A673 (cell line): Measurements from ENCODE around the gene SPG7.

Experiments
- EZH2 ChIP-seq: fragments of 200-600 bp; sonication (generic); IDR thresholded peaks from 2 replicates; pipeline ENCODE4 v1.6.1; 2017; ENCODE audit warnings: borderline replicate concordance, low read depth, mild to moderate bottlenecking, mixed read lengths, antibody characterized with exemption, low read length; ENCODE audit not compliant: poor library complexity, severe bottlenecking
- TF ChIP-seq, protein P1 (sequence below): fragments of 300-800, 200-600 bp; sonication (generic); conservative IDR thresholded peaks from 2 replicates; pipeline ENCODE4 v1.5.1; 2017; ENCODE audit warnings: low read depth, mild to moderate bottlenecking, antibody characterized with exemption, low read length, moderate library complexity, mixed read lengths

DNA sequence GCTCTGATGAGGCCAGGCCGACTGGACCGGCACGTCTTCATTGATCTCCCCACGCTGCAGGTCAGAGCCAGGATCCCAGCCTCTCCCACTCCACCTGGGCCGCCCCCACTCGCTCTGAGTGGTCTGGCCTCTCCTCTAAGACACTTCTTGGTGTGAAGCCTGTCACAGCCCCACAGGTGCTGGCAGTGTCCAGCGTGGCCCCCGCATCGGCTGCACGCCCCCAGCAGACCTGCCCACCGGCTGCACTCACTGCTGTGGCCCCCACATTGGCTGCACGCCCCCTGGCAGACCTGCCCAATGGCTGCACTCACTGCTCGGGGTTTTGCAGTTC is 36.5 kb downstream of the SPG7 start:
- TF ChIP-seq, protein P1, sequence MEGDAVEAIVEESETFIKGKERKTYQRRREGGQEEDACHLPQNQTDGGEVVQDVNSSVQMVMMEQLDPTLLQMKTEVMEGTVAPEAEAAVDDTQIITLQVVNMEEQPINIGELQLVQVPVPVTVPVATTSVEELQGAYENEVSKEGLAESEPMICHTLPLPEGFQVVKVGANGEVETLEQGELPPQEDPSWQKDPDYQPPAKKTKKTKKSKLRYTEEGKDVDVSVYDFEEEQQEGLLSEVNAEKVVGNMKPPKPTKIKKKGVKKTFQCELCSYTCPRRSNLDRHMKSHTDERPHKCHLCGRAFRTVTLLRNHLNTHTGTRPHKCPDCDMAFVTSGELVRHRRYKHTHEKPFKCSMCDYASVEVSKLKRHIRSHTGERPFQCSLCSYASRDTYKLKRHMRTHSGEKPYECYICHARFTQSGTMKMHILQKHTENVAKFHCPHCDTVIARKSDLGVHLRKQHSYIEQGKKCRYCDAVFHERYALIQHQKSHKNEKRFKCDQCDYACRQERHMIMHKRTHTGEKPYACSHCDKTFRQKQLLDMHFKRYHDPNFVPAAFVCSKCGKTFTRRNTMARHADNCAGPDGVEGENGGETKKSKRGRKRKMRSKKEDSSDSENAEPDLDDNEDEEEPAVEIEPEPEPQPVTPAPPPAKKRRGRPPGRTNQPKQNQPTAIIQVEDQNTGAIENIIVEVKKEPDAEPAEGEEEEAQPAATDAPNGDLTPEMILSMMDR: no peak
- no peak for TF ChIP-seq EZH2
